Activated T-cell treated with anti-CD3 and anti-CD28 coated beads, Interleukin-2, amount 50 U/mL, for 24 hours (primary cell): ENCODE results near the gene FAM83E.
"Not testable (repeated sequence)": the region's sequence is repeated elsewhere in the genome, so short reads cannot be mapped to it uniquely, and the experiment has no call there.

Source experiments
- DNase-seq: peaks from one replicate; pipeline ENCODE4 v3.0.0-alpha.2; 2020
- H3K27ac Mint-ChIP-seq: 2 replicates; pipeline ENCODE4 v1.8.0; 2020; ENCODE audit warnings: mild to moderate bottlenecking, mixed read lengths
- H3K27me3 Mint-ChIP-seq: 2 replicates; pipeline ENCODE4 v1.8.0; 2020; ENCODE audit warnings: mixed read lengths
- H3K36me3 Mint-ChIP-seq: 2 replicates; pipeline ENCODE4 v1.8.0; 2020; ENCODE audit warnings: low read depth, mixed read lengths
- H3K4me1 Mint-ChIP-seq: 2 replicates; pipeline ENCODE4 v1.8.0; 2020; ENCODE audit warnings: low read depth, mixed read lengths
- H3K4me3 Mint-ChIP-seq: 2 replicates; pipeline ENCODE4 v1.8.0; 2020; ENCODE audit warnings: mild to moderate bottlenecking, moderate library complexity, mixed read lengths
- H3K9me3 Mint-ChIP-seq: 2 replicates; pipeline ENCODE4 v1.8.0; 2020; ENCODE audit warnings: mixed read lengths

The FAM83E gene

DNA sequence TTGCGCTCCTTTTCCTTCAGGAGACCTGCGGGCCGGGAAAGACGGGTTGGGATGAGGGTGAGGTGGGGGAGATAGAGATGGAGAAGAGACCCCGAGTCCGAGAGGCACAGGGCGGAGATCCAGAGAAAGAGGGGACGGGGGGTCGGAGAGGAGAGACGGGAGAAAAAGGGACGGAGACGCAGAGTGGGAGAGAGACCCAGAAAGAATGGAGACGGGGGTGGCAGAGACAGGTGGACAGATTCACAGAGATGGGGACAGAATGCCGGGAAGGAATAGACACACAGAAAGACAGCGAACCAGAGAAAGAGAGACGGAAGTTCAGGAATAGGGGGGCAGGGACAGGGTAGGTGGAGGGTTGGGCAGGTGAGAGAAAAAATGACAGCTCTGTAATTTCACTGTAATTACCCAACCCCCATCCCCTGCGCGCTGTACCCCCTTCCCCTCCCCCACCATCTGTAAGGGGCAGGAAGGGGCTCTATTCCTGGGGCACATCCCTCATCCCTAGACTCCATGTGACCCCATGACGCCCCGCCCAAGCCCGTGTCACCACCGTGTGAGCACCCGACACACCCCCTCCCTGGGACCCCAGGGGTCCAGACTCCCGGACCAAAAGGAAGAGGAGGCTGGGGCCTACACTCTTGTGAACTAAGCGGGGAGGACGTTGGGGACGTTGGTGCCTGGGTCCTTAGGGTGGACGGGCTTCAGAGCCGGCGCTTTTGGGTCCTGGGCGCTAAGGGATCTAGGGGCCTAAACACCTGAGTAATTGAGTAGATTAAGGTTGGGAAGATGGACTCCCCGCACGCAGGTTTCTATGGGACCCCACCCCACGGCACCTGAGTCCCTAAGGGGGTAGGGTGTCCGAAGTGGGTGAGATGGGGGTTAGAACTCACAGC lies 21.3 kb upstream of the FAM83E start:
- H3K27me3 Mint-ChIP-seq, result no peaks in the 10 kb centered on the region
- H3K27ac Mint-ChIP-seq, result peak overlapping the region; percentile 98
- no peaks in the 10 kb centered on the region for H3K9me3 Mint-ChIP-seq
- H3K4me3 Mint-ChIP-seq, result peak overlapping the region; percentile 82
- H3K36me3 Mint-ChIP-seq, result peaks cover 11% of the 10 kb centered on the region
- DNase-seq, result peak; percentile 59
- H3K4me1 Mint-ChIP-seq, result peaks cover 71% of the 10 kb centered on the region

DNA sequence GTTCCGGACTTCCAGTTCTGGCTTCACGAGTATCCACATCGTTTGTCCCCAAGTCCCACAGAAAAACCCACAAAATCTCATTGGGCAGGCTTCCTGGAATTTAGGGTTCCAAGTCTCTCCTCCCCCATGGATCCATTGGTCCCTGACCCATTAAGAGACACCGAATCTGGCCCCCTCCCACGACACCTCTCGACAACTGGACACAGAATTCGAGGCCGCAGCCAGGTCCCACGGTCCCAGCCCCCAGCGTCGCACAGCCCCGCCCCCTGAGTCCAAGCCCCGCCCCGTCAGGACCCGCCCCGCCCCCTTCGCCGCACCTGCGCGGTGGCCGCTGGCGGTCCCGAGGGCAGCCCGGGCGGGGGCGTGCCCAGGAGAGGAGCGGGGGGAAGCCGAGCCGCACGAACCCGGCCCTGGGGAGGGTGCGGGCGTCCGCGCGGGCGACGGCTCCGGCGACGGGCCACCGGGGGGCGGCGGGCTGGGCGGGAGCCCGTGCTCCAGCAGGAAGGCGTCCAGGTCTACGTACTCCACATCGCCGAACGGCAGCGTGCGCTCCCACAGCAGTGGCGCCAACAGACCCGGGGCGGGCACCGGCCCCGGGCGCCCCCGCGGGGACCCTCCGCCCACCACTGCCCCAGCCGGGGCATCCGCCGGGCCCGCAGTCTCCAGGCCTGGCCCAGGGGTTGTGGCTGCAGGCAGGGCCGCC lies 20.5 kb upstream of the FAM83E start:
- Mint-ChIP-seq H3K27me3 (no peaks in the 10 kb centered on the region), H3K27ac (peak overlapping the region; percentile 98), H3K4me3 (peak overlapping the region; percentile 82), H3K9me3 (no peaks in the 10 kb centered on the region), H3K36me3 (peaks cover 18% of the 10 kb centered on the region), H3K4me1 (peaks cover 75% of the 10 kb centered on the region)
- peak; percentile 88 for DNase-seq

DNA sequence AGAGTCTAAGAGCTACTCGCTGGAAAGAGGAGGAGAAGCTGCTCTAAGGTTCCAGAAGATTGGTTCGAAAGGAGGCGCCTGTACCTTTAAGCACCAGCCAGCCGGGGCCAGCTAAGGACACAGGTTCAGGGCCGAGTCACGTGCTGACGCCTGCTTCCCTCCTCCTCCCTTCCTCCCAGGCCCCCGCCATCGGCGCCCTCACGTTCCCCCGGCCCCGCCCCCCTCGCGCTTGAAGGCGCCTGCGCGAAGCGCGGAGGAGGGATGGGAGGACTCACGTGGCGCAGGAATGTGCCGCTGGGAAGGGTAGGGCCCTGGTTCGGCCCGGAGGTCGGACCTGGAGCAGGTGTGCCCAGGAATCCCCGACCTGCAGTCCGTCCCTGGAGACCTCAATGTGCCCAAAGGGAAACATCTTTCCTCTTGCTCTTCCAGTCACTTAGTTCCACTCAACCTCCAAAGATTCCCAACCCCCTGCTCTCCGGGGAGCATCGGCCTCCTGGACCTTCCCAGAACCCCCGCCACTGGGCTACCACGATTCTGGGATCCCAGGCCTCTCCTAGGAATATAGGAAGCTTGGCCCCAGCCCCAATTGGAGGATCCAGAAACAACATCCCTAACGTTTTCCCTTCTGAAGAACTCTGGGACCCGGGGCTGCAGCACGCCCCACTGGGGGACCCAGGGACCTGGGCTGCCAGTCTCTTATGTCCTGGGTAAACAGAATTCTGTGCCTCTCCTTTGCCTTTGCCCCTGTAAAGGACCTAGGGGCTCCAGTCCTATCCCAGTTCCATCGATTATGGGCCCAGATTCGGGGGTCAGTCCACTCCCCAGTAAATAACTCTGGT lies 19.8 kb upstream of the FAM83E start:
- Mint-ChIP-seq H3K4me3 (peak overlapping the region; percentile 77), H3K27me3 (no peaks in the 10 kb centered on the region), H3K9me3 (no peaks in the 10 kb centered on the region), H3K36me3 (peaks cover 25% of the 10 kb centered on the region), H3K27ac (peak overlapping the region; percentile 94), H3K4me1 (peaks cover 75% of the 10 kb centered on the region)
- DNase-seq, result peak; percentile 96

DNA sequence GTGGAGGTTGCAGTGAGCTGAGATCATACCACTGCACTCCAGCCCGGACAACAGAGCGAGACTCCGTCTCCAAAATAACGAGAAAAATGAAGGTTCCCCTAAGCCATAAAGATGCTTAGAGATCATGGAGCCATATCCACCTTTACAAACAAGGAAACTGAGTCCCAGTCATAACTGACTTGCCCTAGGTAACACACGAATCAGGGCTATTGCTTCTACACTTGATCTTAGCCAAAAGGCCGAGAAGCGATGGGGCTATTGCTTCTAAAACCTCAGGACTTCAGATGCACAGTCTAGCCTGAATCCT lies 19.1 kb upstream of the FAM83E start:
- Mint-ChIP-seq H3K9me3 (no peaks in the 10 kb centered on the region), H3K27me3 (no peaks in the 10 kb centered on the region), H3K4me1 (peaks cover 70% of the 10 kb centered on the region), H3K4me3 (peak overlapping the region; percentile 77), H3K27ac (peak overlapping the region; percentile 94), H3K36me3 (peaks cover 31% of the 10 kb centered on the region)
- no peak for DNase-seq

DNA sequence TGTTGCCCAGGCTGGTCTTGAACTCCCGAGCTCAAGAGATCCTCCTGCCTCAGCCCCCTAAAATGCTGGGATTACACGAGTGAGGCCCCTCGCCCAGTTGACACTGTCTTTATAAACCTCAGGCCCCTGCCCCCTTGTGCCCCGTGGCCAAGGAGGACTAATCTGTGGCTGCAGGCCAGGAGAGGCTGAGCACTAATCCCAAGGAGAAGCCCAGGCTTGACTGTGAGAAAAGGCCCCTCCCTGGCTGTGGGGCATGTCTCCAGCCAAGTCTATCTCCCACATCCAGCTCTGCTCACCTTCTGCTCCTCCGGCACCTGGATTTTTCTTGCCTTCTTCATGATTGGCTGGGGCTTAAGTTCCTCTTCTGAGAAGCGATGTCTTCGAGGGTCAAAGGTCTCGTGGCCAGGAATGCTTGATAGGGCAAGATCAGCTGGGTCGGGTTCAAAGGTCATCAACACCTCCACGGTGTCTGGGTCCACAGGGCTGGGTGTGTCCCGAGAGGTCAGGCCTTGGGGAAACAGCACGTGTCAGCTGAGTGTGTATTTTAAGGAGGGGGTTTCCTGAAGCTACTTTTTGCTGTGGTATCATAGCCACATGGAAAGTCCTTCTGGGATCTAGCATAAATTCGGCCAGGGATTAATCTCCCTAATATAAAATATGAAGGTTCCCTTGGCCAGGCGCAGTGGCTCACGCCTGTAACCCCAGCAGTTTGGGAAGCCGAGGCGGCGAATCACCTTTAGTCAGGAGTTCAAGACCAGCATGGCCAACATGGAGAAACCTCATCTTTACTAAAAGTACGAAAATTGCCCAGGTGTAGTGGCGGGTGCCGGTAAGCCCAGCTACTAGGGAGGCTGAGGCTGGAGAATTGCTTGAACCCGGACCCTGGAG lies 18.5 kb upstream of the FAM83E start:
- Mint-ChIP-seq H3K9me3 (no peaks in the 10 kb centered on the region), H3K36me3 (peaks cover 37% of the 10 kb centered on the region), H3K27ac (peak overlapping the region; percentile 94), H3K27me3 (no peaks in the 10 kb centered on the region), H3K4me1 (peaks cover 64% of the 10 kb centered on the region), H3K4me3 (peak overlapping the region; percentile 77)
- DNase-seq, result no peak

DNA sequence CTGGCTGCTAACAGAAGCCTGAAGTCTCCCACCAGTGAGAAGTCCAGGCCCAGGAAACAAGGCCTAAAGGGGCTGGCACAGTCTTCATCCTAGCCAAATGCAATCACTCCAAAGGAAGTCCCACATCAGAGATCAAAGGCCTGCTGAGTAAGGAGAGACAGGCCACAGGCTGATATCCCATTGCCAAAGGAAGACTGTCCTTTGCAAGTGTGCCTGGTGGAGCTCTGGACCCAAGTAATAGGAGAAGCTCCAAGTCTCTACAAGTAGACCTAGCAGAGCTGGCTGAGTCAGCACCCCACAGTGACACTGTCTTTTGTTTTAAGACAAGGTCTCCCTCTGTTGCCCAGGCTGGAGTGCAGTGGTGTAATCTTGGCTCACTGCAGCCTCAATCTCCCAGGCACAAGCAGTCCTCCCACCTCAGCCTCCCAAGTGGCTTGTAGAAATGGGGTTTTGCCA lies 17.8 kb upstream of the FAM83E start:
- Mint-ChIP-seq H3K4me1 (peaks cover 58% of the 10 kb centered on the region), H3K27me3 (no peaks in the 10 kb centered on the region), H3K36me3 (peaks cover 39% of the 10 kb centered on the region), H3K27ac (peak overlapping the region; percentile 94), H3K9me3 (no peaks in the 10 kb centered on the region), H3K4me3 (no peak overlapping the region)
- DNase-seq, result no peak

DNA sequence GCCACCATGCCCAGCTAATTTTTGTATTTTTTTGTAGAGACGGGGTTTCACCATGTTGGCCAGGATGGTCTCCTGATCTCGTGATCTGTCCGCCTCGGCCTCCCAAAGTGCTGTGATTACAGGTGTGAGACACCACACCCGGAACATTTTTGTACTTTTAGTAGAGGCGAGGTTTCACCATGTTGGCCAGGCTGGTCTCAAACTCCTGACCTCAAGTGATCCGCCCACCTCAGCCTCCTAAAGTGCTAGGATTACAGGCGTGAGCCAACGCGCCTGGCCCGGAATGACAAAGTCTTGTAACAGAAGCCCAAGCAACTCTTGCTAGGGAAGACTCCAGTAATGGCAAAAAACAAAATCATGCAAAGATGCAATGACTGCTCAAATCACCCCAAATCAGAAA lies 17.4 kb upstream of the FAM83E start:
- Mint-ChIP-seq H3K36me3 (peaks cover 43% of the 10 kb centered on the region), H3K4me1 (peaks cover 59% of the 10 kb centered on the region), H3K27ac (peak overlapping the region; percentile 94)
- not testable (repeated sequence) for H3K4me3 Mint-ChIP-seq, DNase-seq, H3K9me3 Mint-ChIP-seq, H3K27me3 Mint-ChIP-seq

DNA sequence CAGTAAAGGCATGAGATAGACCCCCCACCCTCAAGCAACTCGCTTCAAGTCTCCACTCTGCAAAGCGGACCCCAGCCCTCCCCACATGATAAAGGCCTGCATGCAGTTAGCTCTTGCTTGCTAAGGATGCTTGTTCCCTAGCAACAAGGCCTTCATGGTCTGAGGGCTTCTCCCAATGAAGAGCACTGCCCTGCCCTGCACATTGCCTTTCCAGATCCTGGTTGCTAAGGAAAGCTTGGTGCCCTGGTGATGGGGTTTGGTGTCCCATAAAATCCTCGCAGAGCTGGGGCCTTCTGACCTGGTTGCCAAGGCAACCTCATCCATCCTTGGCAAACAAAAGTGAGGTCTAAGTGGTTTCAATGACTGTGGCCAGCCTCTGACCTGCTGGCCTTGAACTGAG lies 16.3 kb upstream of the FAM83E start:
- no peak for DNase-seq
- peaks cover 59% of the 10 kb centered on the region for H3K4me1 Mint-ChIP-seq
- H3K4me3 Mint-ChIP-seq, result no peak overlapping the region
- no peaks in the 10 kb centered on the region for H3K9me3 Mint-ChIP-seq
- H3K27ac Mint-ChIP-seq, result peak overlapping the region; percentile 37
- H3K27me3 Mint-ChIP-seq, result no peaks in the 10 kb centered on the region
- H3K36me3 Mint-ChIP-seq, result peaks cover 50% of the 10 kb centered on the region

DNA sequence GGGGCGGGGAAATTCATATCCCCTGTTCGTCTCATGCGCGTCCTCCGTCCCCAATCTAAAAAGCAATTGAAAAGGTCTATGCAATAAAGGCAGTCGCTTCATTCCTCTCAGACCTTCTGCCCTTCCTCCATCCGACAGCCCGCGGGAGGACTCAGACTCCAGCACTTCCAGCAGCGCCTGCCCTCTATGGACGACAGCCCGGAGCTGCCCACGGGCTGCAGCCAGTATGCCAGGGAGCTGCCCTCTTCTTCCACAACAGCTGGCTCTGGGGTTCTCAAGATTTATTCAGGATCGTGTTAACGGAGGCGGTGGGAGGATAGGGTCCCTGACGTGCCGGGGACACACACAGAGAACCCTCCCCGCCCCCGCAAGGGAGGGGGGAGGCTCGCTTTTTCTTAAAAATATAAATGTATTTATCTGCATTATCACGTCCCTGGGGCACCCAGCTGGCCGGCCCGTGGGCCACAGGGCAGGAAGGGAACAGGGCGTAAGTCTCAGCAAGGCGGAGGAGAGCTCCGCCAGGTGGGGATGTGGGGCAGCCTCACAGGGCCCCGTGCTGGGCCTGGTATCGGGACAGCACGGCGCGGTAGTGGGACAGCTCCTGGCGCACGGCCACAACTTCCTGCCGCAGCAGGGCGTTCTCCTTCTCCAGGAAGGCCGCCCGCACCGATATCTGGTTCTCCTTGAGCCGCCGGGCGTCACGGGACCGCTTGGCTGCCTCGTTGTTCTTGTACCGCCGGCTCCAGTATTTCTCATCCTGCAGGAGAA lies 15.6 kb upstream of the FAM83E start:
- Mint-ChIP-seq H3K27ac (peak overlapping the region; percentile 37), H3K36me3 (peaks cover 54% of the 10 kb centered on the region), H3K4me1 (peaks cover 58% of the 10 kb centered on the region), H3K27me3 (no peaks in the 10 kb centered on the region), H3K9me3 (no peaks in the 10 kb centered on the region), H3K4me3 (no peak overlapping the region)
- DNase-seq, result no peak

DNA sequence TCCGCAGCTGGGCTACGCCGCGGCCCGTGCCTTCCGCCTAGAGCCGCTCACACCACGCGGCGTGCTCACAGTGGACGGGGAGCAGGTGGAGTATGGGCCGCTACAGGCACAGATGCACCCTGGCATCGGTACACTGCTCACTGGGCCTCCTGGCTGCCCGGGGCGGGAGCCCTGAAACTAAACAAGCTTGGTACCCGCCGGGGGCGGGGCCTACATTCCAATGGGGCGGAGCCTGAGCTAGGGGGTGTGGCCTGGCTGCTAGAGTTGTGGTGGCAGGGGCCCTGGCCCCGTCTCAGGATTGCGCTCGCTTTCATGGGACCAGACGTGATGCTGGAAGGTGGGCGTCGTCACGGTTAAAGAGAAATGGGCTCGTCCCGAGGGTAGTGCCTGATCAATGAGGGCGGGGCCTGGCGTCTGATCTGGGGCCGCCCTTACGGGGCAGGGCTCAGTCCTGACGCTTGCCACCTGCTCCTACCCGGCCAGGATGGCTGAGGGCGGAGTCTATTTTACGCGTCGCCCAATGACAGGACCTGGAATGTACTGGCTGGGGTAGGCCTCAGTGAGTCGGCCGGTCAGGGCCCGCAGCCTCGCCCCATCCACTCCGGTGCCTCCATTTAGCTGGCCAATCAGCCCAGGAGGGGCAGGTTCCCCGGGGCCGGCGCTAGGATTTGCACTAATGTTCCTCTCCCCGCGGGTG lies 14.9 kb upstream of the FAM83E start:
- H3K4me3 Mint-ChIP-seq, result no peak overlapping the region
- H3K27me3 Mint-ChIP-seq, result no peaks in the 10 kb centered on the region
- H3K4me1 Mint-ChIP-seq, result peaks cover 59% of the 10 kb centered on the region
- no peaks in the 10 kb centered on the region for H3K9me3 Mint-ChIP-seq
- peaks cover 59% of the 10 kb centered on the region for H3K36me3 Mint-ChIP-seq
- DNase-seq, result no peak
- no peak overlapping the region for H3K27ac Mint-ChIP-seq

DNA sequence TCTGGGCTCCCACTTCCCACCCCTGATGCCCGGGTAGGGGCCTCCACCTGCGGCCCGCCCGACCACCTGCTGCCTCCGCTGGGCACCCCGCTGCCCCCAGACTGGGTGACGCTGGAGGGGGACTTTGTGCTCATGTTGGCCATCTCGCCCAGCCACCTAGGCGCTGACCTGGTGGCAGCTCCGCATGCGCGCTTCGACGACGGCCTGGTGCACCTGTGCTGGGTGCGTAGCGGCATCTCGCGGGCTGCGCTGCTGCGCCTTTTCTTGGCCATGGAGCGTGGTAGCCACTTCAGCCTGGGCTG lies 14.4 kb upstream of the FAM83E start:
- DNase-seq, result no peak
- Mint-ChIP-seq H3K4me1 (peaks cover 58% of the 10 kb centered on the region), H3K27ac (no peak overlapping the region), H3K36me3 (peaks cover 63% of the 10 kb centered on the region), H3K9me3 (no peaks in the 10 kb centered on the region), H3K27me3 (no peaks in the 10 kb centered on the region), H3K4me3 (no peak overlapping the region)

DNA sequence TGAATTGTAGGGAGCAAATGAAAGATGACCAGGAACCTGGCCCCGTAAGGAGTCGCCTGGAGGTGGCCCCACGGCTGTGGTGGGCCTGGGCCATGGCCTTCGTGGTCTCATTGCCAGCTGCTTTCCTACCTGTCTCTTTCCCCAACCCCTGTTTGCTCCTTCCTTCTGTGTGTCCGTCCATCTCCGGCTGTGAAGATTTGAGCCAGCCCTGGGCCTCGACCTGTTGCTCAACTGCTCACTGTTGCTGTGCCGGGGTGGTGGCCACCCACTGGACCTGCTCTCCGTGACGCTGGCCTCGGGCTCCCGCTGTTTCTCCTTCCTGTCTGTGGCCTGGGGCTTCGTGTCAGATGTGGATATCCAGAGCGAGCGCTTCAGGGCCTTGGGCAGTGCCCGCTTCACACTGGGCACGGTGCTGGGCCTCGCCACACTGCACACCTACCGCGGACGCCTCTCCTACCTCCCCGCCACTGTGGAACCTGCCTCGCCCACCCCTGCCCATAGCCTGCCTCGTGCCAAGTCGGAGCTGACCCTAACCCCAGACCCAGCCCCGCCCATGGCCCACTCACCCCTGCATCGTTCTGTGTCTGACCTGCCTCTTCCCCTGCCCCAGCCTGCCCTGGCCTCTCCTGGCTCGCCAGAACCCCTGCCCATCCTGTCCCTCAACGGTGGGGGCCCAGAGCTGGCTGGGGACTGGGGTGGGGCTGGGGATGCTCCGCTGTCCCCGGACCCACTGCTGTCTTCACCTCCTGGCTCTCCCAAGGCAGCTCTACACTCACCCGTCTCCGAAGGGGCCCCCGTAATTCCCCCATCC lies 13.8 kb upstream of the FAM83E start:
- Mint-ChIP-seq H3K36me3 (peaks cover 66% of the 10 kb centered on the region), H3K4me1 (peaks cover 57% of the 10 kb centered on the region), H3K9me3 (no peaks in the 10 kb centered on the region), H3K27ac (peak overlapping the region; percentile 3), H3K4me3 (no peak overlapping the region), H3K27me3 (no peaks in the 10 kb centered on the region)
- DNase-seq, result no peak
